Stimulated activated CD8-positive, alpha-beta memory T cell treated with anti-CD3 and anti-CD28 coated beads, Interleukin-12 subunit alpha, Interleukin-12 subunit beta, amount 100 ng/mL, for 4 hours (primary cell): ENCODE results near the gene ANKRD6.
"Not testable (repeated sequence)": the region's sequence is repeated elsewhere in the genome, so short reads cannot be mapped to it uniquely, and the experiment has no call there.

ENCODE experiments used
- DNase-seq: peaks from one replicate; pipeline ENCODE4 v3.0.0-alpha.2; 2020; ENCODE audit warnings: low read depth

The ANKRD6 gene

DNA sequence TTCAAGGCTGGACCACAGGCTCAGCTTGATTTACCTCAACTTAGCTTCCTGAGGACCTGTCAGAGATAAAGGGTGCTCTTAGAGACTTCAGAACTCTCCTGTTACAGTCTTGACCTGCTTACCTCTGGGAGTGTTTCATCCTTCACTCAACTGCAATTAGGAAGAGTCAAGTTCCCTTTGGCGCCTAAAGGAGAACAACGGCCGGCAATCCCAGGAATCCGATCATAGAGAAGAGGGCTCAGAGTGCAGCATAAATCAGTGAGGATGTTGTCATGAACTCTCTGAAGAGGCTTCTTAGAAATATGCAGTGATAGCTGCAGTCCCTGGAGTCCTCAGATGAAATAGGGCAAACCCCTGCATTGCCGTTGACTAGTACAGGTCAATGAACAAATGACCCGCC is 169.2 kb downstream of the ANKRD6 start:
- no peak for DNase-seq

DNA sequence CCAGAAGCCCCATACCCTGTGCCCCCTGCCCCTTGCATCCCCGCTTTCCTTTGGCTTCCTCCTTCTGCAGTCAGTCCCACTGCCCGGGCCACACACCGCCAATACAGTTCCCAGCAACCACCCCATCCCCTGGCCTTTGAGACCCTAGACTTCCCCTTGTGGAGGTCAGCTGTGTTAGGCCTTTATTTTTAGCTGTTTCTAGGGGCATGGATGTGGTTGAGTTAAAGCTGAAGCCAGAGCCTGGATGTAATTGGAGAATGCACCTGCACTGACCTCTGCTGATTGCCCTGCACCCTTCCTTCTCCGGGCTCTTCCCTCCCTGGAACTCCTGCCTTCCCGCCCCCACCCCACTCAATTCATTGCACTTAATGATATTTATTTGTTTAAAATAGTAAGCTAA is 171.7 kb downstream of the ANKRD6 start:
- DNase-seq: no peak

DNA sequence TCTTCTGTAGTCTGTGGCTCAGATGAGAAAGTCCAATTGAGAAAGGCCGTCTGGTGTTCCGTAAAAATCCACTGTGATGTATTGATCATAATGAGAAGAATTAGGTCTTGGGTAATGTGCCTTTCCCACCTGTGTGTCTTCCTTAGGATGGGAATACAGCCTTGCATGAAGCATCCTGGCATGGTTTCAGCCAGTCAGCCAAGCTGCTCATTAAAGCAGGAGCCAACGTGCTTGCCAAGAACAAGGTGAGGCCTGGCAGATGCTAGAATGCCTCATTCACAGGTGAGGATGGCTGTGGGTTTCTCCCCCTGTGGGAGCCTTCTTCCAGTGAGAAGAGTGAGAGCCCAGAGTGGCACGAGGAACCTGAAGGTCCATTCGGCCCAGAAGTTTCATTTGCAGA is 172.9 kb downstream of the ANKRD6 start:
- no peak for DNase-seq

GRCh38 chr6:89610149-89610642 is 177.2 kb downstream of the ANKRD6 start:
- DNase-seq: peak; percentile 57

DNA sequence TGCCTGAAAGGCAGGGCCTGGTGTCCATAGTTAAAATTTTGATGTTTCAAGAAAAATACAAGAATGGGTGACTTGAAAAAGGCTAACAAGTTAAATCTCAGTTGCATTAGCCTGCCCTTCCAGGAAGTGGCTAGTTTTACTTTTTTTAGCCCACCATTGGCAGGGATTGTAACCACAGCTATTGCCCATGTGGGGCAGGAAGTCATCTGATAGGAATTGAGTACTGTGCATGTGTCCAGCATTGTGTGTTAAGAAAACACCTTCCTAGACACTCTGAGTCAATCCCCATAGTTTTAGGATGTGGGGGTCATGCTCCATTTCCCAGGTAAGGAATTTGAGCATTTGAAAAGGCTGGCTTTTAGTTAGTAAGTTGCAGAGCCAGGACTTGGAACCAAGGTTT is 178.7 kb downstream of the ANKRD6 start:
- no peak for DNase-seq

DNA sequence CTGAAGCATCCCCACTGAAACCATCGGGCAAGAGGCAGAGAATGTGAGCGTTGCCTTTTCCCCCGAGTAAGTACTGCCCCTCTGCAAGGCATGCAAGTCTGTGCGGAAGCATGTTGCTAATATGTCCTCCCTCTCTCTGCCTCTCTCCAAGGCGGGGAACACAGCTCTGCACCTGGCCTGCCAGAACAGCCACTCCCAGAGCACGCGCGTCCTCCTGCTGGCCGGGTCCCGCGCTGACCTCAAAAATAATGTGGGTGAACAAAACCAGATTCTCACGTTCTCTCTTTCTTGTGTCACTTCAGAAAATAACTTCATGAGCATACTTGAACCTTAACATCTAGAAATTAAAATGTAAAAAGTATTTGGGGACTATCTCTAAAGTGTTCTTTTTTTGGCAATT is 179.2 kb downstream of the ANKRD6 start:
- no peak for DNase-seq

DNA sequence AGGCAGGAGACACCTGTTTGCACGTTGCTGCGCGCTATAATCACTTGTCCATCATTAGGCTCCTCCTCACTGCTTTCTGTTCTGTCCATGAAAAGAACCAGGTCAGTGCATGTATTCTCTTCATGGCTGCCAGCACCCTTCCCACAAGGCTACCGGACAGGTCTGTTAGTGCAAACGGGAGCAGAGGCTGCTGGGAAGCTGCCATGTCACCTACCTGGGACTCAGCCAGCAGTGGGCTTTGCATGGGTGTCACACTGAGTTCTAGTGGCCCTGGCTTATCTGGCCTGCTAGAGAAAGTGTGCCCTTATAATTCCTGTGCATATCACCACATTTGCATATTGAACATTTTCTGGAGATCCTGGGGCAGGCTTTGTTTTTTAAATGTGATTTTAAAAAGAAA is 180.8 kb downstream of the ANKRD6 start:
- DNase-seq: no peak

GRCh38 chr6:89615882-89616281 is 182.9 kb downstream of the ANKRD6 start:
- no peak for DNase-seq

- DNase-seq: no peak
Measured at GRCh38 chr6:89616531-89616930, 183.6 kb downstream of the ANKRD6 start.

DNA sequence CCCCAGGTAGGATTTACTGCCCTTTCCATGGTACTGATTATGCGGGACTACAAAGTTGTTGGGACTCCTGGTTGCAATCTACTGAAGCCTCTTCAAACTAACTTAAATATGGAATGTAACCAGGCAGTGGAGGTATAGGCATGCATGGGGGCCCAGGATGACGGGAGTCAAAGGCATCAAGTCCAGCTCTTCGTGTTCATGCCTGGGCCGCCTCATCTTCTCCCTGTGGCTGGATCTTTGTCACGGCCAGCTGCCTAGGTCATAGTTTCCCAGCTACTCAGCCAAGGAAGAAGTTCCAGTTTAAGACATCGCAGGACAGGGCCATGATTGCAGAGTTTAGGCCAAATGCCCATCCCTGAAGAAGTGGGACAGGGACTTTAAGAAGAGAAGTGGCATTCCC is 185.1 kb downstream of the ANKRD6 start:
- no peak for DNase-seq

- DNase-seq: no peak
Measured at GRCh38 chr6:89619567-89619966, 186.6 kb downstream of the ANKRD6 start.

GRCh38 chr6:89623749-89624148 is 190.8 kb downstream of the ANKRD6 start:
- no peak for DNase-seq

GRCh38 chr6:89630488-89630887 is 197.5 kb downstream of the ANKRD6 start:
- DNase-seq: no peak

DNA sequence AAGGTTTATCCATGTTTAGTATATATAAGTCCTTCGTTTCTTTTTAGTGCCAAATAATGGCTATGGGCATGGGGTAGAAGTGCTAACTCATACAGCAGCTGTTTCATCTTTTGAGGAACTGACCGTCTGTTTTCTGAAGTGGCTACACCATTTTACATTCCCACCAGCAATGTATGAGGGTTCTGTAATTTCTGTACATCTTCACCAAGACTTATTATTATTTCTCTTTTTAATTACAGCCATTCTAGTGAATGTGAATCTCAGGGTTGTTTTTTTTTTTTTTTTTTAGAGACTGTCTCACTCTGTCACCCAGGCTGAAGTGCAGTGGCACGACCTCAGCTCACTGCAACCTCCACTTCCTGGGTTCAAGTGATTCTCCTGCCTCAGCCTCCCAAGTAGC is 203.5 kb downstream of the ANKRD6 start:
- DNase-seq: not testable (repeated sequence)

DNA sequence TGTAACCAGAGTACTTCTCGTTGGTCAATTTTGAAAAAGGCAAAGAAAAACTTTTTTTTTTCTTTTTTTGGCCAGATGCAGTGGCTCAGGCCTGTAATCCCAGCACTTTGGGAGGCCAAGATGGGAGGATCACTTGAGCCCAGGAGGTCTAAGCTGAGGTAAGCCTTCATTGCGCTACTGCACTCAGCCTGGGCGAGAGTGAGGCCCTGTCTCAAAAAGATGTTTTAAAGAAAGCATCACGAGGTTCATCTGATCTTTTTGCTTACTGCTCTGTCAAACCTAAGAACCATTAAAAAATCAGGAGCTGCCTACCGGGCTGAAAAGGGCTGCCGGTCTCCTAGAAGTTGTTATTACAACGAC is 205.0 kb downstream of the ANKRD6 start:
- no peak for DNase-seq

- DNase-seq: peak; percentile 85
Measured at GRCh38 chr6:89638320-89639195, 205.6 kb downstream of the ANKRD6 start, which contains the start of gene LYRM2. Gene LYRM2, minus strand, starts transcription at chr6:89638747. Its CDS starts 31 bp downstream, at chr6:89638716.

GRCh38 chr6:89640804-89641203 is 207.9 kb downstream of the ANKRD6 start:
- no peak for DNase-seq

DNA sequence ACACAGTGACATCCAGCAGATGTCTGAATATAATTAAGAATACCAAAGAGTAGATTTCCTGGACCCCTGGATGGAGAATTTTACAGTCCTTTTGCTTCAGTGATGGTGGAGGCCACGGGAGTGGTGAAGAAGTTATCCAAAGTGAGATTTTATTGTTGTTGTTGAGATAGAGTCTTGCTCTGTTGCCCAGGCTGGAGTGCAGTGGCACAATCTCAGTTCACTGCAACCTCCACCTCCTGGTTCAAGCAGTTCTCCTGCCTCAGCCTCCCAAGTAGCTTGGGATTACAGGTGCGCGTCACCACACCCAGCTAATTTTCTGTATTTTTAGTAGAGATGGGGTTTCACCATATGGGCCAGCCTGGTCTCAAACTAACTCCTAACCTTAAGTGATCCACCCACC is 208.6 kb downstream of the ANKRD6 start:
- not testable (repeated sequence) for DNase-seq

- no peak for DNase-seq
Measured at GRCh38 chr6:89642956-89643355, 210.0 kb downstream of the ANKRD6 start.

GRCh38 chr6:89643406-89643805 is 210.5 kb downstream of the ANKRD6 start:
- DNase-seq: no peak

- DNase-seq: no peak
Measured at GRCh38 chr6:89644864-89645263, 211.9 kb downstream of the ANKRD6 start.

- no peak for DNase-seq
Measured at GRCh38 chr6:89649682-89650081, 216.7 kb downstream of the ANKRD6 start.

DNA sequence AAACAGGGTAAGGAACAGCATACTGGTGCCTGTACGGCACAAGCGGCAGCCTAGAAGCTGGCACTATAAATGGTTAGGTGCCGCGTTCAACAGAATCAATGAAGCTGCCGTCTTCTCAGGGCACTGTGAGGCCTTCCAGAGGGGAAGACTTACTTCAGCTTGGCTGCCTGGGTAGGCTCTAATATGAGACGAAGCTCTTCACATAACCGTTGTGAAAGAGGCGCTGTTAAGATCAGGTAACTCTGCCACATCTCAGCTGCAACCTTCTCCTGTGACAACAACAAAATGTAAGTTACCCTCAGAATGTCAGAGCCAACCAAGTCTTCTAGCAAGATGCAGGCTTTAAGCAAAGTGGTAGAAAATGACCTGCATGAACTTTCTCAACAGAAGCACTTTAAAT is 217.6 kb downstream of the ANKRD6 start:
- DNase-seq: no peak

DNA sequence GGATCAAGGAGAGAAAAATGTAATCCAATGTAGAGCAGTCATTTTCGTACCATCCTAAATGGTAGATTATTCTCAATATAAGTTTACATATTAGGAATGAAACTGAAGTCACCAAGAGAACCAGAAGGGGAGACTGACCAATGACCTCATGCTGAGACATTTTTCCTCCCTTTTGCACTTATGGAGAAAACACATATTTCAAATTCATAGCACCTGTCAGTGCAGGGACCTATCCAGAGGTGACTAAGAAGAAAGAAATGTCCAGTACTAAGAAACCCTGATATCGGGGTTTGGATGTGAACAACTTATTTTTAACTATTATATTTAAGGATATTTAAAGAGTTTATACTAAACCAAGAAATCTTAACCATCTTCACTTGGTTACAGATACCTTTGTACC is 222.2 kb downstream of the ANKRD6 start:
- DNase-seq: no peak
